ENCODE data around the gene HECW1. TPM values are rescaled to one million over a fixed set of nuclear protein-coding genes. Genes with fewer than 3 reads are reported as not detected.

The HECW1 gene
- total RNA-seq, 1 experiment from 2014 or later, result 1.8 TPM

DNA sequence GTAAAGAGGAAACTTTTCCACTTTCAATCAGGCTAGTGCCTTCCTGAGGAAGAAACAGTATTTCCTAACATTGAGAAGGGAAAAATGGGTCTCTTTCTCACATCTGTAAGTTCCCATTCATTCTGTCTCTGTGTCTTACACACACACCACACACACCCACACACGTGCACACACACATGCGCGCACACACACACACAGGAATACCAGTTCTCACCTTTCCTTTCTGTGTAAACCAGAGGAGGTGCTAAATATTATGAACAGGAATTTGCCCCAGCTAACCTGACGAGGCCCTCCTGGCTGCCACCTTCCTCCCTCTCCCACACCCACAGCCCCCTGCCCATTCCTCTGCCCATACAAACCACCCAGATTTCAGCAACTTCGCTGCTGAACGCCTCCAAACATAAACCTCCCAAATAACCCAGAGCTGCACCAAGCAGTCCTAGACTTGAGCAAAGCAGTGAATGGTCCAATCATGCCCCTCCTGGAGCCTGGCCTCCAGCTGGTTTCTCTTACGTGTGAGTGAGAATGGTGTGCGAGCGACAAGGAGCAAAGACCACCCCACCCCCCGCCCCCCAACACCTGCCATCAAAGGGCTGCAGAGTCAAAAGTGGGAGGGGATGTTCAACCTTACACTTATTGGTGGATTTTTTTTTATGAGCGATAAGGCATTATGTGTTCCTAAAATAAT lies 190.5 kb downstream of the HECW1 start:
- Histone ChIP-seq H3K36me3 (ENCODE audit: control insufficient read depth, insufficient read depth, low read length) (no peaks in the 10 kb centered on the region), H3K27me3 (replicated peaks; ENCODE audit: control insufficient read depth, insufficient read depth, low read length) (no peaks in the 10 kb centered on the region), H3K4me1 (no peaks in the 10 kb centered on the region), H3K4me3 (ENCODE audit: low read depth, low read length) (no peak overlapping the region), H3K9me3 (no peaks in the 10 kb centered on the region)
- intact Hi-C loops (cut with micrococcal nuclease; ENCODE audit: unreplicated experiment), result loop anchor here (10.0 kb wide), 1 partner anchor 132 kb away; no protein-coding TSS in a partner anchor
- Mint-ChIP-seq H3K4me3 (ENCODE audit: unreplicated experiment) (no peak overlapping the region), H3K4me1 (ENCODE audit: low read depth, unreplicated experiment) (no peaks in the 10 kb centered on the region), H3K27me3 (ENCODE audit: insufficient read depth, unreplicated experiment) (peaks cover 9% of the 10 kb centered on the region), H3K9me3 (ENCODE audit: unreplicated experiment) (no peaks in the 10 kb centered on the region), H3K27ac (ENCODE audit: unreplicated experiment) (no peak overlapping the region), H3K36me3 (ENCODE audit: insufficient read depth, unreplicated experiment) (no peaks in the 10 kb centered on the region)
- DNase-seq, result no peak
- POLR2A ChIA-PET, result no interaction called here
- TF ChIP-seq, protein P1, sequence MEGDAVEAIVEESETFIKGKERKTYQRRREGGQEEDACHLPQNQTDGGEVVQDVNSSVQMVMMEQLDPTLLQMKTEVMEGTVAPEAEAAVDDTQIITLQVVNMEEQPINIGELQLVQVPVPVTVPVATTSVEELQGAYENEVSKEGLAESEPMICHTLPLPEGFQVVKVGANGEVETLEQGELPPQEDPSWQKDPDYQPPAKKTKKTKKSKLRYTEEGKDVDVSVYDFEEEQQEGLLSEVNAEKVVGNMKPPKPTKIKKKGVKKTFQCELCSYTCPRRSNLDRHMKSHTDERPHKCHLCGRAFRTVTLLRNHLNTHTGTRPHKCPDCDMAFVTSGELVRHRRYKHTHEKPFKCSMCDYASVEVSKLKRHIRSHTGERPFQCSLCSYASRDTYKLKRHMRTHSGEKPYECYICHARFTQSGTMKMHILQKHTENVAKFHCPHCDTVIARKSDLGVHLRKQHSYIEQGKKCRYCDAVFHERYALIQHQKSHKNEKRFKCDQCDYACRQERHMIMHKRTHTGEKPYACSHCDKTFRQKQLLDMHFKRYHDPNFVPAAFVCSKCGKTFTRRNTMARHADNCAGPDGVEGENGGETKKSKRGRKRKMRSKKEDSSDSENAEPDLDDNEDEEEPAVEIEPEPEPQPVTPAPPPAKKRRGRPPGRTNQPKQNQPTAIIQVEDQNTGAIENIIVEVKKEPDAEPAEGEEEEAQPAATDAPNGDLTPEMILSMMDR (IDR thresholded peaks at IDR 0.05; ENCODE audit: insufficient read depth in 1 of 2, low read depth in 1 of 2, low read length in 1 of 2, severe bottlenecking in 1 of 2, unreplicated experiment in 1 of 2), result no peak
- no TSS peak for BruUV-seq (replicated peaks)
- CTCF ChIA-PET, result interaction anchor here (0.6 kb wide), 1 partner anchor 362 kb away, joined by 3 read pairs; no protein-coding TSS in a partner anchor

DNA sequence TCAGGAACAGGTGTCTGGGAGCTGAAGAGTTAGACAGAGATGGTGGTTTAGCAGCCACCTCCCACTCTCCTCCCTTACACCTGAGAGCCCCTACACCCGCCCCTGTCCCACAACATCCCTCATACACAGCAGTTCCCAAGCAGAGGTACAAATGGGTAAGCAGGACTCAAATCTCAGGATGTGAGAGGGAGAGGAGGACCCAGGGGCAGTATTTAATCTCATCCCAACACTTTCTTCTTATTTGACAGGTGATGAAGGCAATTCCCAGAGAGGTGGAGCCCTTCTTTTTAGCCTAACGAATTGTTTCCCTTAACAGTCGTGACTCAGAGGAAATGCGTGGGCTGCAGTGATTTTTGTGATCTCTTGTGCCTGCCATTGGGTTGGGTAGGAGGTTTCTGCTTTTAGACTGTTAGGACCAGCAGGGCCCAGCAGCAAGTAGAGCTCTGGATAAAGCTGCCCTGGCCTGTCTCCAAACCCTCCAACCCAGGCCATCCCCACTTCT lies 191.3 kb downstream of the HECW1 start:
- H3K9me3 ChIP-seq, result no peaks in the 10 kb centered on the region
- H3K4me1 ChIP-seq, result no peaks in the 10 kb centered on the region
- intact Hi-C loops (cut with micrococcal nuclease; ENCODE audit: unreplicated experiment), result loop anchor here (10.0 kb wide), 1 partner anchor 131 kb away; no protein-coding TSS in a partner anchor
- no peaks in the 10 kb centered on the region for H3K36me3 ChIP-seq (ENCODE audit: control insufficient read depth, insufficient read depth, low read length)
- CTCF ChIA-PET, result no interaction called here
- no peak for DNase-seq
- Mint-ChIP-seq H3K27me3 (ENCODE audit: insufficient read depth, unreplicated experiment) (peaks cover 9% of the 10 kb centered on the region), H3K27ac (ENCODE audit: unreplicated experiment) (no peak overlapping the region), H3K36me3 (ENCODE audit: insufficient read depth, unreplicated experiment) (no peaks in the 10 kb centered on the region), H3K4me1 (ENCODE audit: low read depth, unreplicated experiment) (no peaks in the 10 kb centered on the region), H3K4me3 (ENCODE audit: unreplicated experiment) (no peak overlapping the region), H3K9me3 (ENCODE audit: unreplicated experiment) (no peaks in the 10 kb centered on the region)
- no peak overlapping the region for H3K4me3 ChIP-seq (ENCODE audit: low read depth, low read length)
- BruUV-seq (replicated peaks), result no TSS peak
- TF ChIP-seq, protein P1 (IDR thresholded peaks at IDR 0.05; ENCODE audit: insufficient read depth in 1 of 2, low read depth in 1 of 2, low read length in 1 of 2, severe bottlenecking in 1 of 2, unreplicated experiment in 1 of 2), result no peak
- H3K27me3 ChIP-seq (replicated peaks; ENCODE audit: control insufficient read depth, insufficient read depth, low read length), result no peaks in the 10 kb centered on the region
- POLR2A ChIA-PET, result interaction anchor here (0.7 kb wide), 1 partner anchor 369 kb away, joined by 3 read pairs; no protein-coding TSS in a partner anchor

- TF ChIP-seq, protein P1 (IDR thresholded peaks at IDR 0.05; ENCODE audit: insufficient read depth in 1 of 2, low read depth in 1 of 2, low read length in 1 of 2, severe bottlenecking in 1 of 2, unreplicated experiment in 1 of 2), result no peak
- Mint-ChIP-seq H3K27ac (ENCODE audit: unreplicated experiment) (no peak overlapping the region), H3K4me1 (ENCODE audit: low read depth, unreplicated experiment) (no peaks in the 10 kb centered on the region), H3K9me3 (ENCODE audit: unreplicated experiment) (no peaks in the 10 kb centered on the region), H3K4me3 (ENCODE audit: unreplicated experiment) (no peak overlapping the region), H3K27me3 (ENCODE audit: insufficient read depth, unreplicated experiment) (peaks cover under 1% of the 10 kb centered on the region), H3K36me3 (ENCODE audit: insufficient read depth, unreplicated experiment) (no peaks in the 10 kb centered on the region)
- ChIA-PET POLR2A (no interaction called here), CTCF (no interaction called here)
- Histone ChIP-seq H3K9me3 (no peaks in the 10 kb centered on the region), H3K4me3 (ENCODE audit: low read depth, low read length) (no peak overlapping the region), H3K4me1 (no peaks in the 10 kb centered on the region), H3K27me3 (replicated peaks; ENCODE audit: control insufficient read depth, insufficient read depth, low read length) (no peaks in the 10 kb centered on the region), H3K36me3 (ENCODE audit: control insufficient read depth, insufficient read depth, low read length) (no peaks in the 10 kb centered on the region)
- no TSS peak for BruUV-seq (replicated peaks)
- DNase-seq, result no peak
- intact Hi-C loops (cut with micrococcal nuclease; ENCODE audit: unreplicated experiment), result loop anchor here (10.0 kb wide), 1 partner anchor 128 kb away; no protein-coding TSS in a partner anchor
These were observed 194.0 kb downstream of the HECW1 start for GRCh38 chr7:43306404-43306803.
